GF-D8 (cell line): ENCODE data around the gene MUSTN1.
A peak's percentile ranks its signal among the peaks of the same experiment; 100 is the strongest.

Source experiments
- DNase-seq: peaks from one replicate; lab custom pipeline; 2025; lab: John Stamatoyannopoulos, UW

Gene MUSTN1

GRCh38 chr3:52833202-52833601 lies 1.6 kb downstream of the MUSTN1 start:
- DNase-seq, result no peak

DNA sequence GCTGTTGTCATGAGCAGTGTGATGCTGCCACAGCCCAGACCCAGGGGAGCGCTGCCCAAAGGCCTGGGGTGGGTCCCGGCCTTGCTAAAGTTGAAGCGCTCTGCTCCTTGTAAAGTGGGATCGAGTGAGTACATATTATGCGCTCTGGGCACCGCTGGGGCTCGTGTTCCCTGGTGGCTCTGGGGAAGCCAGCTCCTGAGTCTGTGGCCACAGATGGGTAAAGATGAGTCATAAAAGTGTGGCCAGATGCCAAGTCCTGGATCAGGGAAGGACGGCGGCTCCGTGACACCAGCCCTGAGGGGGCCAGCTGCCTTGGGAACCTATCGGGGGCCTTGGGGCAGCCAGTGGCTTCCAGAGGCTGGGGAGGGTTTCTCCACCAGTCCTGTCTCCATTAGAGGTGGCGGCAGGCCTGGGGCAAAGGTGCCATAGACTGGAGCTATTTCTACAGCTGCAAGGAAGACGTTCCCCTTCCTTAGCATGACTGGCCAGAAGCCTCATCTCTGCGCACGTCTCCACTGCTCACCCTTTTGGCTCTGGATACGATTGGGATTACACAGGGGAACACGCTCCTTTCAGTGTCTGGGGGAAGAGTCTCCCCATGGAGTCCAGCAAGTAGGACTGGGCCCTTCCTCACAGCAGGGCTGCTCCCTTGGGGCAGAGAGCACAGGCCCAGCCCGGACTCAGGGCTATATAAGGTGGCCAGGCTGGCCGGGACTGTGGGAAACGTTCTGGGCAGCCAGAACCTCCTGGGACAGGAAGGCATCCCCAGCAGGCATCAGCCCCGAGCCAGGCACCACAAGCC lies 3.1 kb downstream of the MUSTN1 start:
- DNase-seq, result no peak

GRCh38 chr3:52830535-52831258 lies 4.1 kb downstream of the MUSTN1 start, which contains the start of gene ITIH4:
Gene ITIH4, minus strand, starts transcription at chr3:52830672. Its CDS starts 30 bp downstream, at chr3:52830642.
- no peak for DNase-seq

- peak; percentile 59 for DNase-seq
These were observed 4.8 kb downstream of the MUSTN1 start for GRCh38 chr3:52829906-52830463.

DNA sequence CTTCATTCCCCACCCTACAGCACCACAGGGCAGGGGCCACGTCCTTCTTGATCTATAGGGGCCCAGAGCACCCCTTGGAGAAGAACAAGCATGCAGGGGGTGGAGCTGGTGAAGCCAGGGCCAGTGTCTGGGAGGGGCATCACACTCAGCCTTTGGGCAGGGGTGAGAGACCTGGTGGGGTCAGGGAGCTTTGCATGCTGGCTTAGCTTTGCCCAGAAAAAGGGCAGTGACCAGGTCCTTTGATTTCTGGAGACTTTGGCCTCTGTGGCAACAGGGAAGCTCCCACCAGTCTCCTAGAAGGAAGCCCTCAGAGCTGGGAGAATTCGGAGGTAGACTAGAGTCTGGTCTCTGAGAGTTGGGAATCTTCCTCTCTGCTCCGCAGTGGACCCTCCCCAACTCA lies 5.3 kb downstream of the MUSTN1 start:
- DNase-seq, result no peak

DNA sequence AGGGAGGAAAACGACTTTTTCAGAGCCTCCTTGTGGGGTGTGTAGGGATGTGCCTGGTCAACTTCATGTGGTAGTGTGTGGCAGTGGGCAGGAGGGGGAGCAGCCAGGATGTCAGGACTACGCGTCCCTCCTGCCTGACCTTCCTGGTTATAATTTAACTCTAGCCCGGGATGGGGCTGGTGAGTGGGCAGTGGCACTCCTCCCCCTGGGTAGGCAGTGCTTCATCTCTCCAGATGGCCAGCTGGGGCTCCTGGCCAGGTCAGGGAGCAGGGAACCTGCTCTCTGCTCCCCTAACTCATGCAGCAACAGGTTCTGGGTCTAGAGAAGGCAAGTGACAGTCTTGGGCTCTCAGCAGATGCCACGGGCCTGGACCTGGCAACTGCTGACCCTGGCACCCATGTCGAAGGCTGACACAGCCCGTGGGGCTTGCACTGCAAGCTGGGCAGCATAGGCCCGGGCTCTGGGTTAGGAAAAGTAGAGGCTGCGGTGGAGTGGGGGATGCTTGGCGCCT lies 6.9 kb downstream of the MUSTN1 start:
- DNase-seq, result no peak

DNA sequence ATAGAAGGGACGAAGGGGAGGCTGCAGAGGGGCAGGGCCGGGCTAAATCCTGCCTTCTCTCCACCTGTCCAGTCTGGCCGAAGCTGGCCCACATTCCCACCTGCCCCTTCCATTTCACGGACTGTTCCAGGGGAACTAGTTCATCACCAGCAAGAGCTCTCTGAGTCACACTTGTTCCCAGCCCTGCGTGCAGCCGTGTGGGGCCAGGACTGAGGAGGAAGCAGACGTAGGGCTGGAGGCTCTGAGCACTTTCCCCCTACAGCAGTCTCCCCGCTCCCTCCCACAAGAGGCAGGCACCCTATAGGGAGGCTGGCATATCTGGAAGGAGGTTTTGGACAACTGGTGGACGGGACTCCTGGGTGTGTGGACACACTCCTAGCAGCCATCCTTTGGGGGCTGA lies 7.4 kb downstream of the MUSTN1 start:
- no peak for DNase-seq

- no peak for DNase-seq
These were observed 10.8 kb downstream of the MUSTN1 start for GRCh38 chr3:52824037-52824436.

DNA sequence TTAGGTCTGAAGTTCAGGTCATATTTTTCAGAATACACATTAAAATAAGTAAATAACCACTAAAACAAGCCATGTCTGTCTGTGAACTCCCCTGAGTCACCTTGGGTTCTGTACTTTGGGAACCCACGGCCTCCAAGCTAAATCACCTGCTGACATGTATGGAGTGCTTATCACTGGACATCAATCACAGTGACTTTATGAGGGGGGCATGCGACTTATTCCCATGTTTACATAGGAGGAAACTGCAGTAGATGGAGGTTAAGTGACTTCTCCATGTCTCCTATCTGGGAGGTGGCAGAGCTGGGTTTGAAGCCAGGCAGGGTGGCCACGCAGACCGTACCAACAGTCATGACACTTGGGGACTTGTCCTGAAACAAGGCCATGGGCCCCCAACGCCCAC lies 12.5 kb downstream of the MUSTN1 start:
- DNase-seq, result no peak

DNA sequence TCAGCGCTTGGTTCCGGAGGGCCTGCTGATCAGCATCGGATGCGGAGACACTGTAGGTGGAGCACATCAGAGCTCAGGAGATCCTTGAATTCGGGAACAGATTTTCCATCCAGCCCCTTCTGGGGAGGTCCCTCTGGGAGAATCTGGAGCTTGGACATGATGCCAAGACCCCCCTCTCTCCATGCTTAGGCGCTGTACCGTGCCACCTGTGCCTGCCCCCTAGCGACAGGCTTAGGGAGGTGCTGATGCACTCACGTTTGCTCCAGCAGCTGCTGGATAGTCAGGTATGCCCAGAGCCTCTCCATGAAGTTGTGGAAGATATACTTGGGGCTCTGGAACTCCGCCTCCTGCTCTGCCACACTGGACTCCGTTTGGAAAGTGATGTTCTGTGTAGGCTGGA lies 14.1 kb downstream of the MUSTN1 start:
- no peak for DNase-seq

- no peak for DNase-seq
These were observed 14.9 kb downstream of the MUSTN1 start for GRCh38 chr3:52819936-52820335.

- DNase-seq, result no peak
These were observed 17.0 kb downstream of the MUSTN1 start for GRCh38 chr3:52817860-52818259.

GRCh38 chr3:52817221-52817620 lies 17.6 kb downstream of the MUSTN1 start:
- no peak for DNase-seq

- no peak for DNase-seq
These were observed 18.2 kb downstream of the MUSTN1 start for GRCh38 chr3:52816654-52817053.

- DNase-seq, result no peak
These were observed 18.6 kb downstream of the MUSTN1 start for GRCh38 chr3:52816199-52816598.

- no peak for DNase-seq
These were observed 21.0 kb downstream of the MUSTN1 start for GRCh38 chr3:52813810-52814209.

- DNase-seq, result no peak
These were observed 23.3 kb downstream of the MUSTN1 start for GRCh38 chr3:52811452-52812011.

DNA sequence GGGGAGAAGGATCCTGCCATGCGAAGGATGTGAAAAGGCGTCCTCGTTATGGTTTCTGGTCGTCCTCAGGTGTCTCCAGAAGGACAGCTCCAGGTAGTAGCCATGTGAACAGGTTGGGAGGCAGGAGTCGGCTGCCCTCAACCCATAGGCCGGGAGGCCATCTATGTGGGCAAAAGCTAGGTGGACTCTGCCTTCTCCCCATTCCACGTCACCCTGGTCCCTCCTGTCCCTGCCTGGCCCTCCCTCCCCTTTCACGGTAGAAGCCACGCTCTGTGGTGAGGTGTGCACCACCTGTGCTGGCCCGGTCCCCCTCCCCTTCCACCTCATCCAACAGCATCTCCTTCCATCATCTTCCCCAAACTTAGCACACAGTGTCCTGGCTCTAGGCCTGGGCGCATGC lies 23.9 kb downstream of the MUSTN1 start:
- no peak for DNase-seq

DNA sequence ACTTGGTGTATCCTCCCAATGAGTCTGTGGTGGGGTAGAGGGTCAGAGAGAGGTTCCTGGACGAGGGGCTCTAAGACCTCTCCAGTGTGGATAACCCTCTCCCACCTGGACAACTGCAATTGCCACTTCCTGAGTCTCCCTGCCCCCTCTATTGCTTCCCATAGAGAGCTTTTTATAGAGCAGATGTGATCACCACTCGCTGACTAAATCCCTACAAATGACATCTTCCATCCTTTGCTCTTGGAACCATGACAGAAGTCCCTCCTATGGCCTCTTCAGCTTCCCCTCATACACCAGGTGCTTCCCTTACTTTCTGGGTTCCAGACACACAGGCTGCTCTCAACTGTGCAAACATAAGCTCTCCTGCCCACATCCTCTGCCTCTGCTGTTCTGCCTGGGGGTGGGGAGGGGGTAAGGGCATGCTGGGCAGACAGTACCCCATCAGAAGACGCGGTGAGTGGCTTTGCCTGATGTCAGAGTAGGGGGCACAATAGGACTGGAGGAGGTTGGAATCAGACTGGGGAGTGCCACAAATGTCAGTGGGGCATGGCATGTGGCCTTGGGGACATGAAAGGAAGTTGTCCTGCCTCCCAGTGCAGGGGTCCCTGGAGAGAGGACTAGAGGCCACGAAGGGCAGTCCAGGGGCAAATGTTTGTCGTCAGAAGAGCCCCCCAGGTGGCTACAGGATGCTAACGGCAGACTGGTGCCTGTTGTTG lies 25.0 kb downstream of the MUSTN1 start:
- DNase-seq, result no peak

GRCh38 chr3:52809149-52809548 lies 25.7 kb downstream of the MUSTN1 start:
- DNase-seq, result no peak

DNA sequence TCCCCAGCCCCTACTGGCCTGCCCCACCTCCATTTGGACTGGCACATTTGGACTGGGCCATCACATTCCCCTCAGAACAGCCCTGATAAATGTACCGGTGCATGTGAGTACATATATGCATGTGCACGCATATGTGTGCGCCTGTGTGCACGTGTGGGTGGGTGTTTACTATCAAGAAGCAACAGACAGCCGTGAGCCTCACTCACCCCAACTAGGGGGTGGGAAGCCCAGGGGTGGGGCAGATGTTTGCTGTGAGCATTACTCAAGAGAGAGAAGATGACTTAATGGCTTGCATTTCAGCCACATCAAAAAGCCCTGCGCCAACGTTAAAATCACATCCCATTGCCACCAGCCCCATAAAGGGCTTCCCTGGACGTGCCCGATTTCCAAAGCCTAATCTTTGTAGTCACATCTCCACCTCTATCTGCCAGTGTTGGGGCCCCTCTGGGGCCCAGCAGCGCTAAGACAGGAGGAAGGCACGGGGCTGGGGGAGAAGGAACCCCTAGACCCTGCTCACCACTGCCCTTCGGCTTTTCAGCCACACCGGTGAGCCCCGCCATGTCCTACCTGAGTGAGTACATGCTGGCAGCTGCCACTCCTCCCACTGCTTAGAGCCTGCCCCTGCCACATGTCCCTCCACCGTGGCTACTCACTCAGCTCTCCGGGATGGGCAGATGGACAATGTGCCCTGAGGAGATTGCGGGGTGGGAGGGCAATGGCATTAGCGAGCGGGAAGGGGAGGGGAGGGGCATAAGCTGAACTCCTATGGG lies 29.4 kb downstream of the MUSTN1 start:
- no peak for DNase-seq
